Activated CD8-positive, alpha-beta memory T cell treated with anti-CD3 and anti-CD28 coated beads, Interleukin-2, amount 50 U/mL, for 48 hours (primary cell): Measurements from ENCODE around the gene GPX2.

Experiments used
- DNase-seq: peaks from one replicate; pipeline ENCODE4 v3.0.0-alpha.2; 2020

The GPX2 gene

GRCh38 chr14:64958743-64959142 lies 16.2 kb upstream of the GPX2 start:
- DNase-seq: no peak

- no peak for DNase-seq
These were observed 15.7 kb upstream of the GPX2 start for GRCh38 chr14:64958201-64958600.

GRCh38 chr14:64956697-64957406 lies 14.3 kb upstream of the GPX2 start:
- no peak for DNase-seq

- no peak for DNase-seq
These were observed 12.8 kb upstream of the GPX2 start for GRCh38 chr14:64955297-64955696.

GRCh38 chr14:64954491-64955240 lies 12.1 kb upstream of the GPX2 start:
- DNase-seq: no peak

- no peak for DNase-seq
These were observed 11.1 kb upstream of the GPX2 start for GRCh38 chr14:64953661-64954060.

- no peak for DNase-seq
These were observed 10.7 kb upstream of the GPX2 start for GRCh38 chr14:64953310-64953654.

- no peak for DNase-seq
These were observed 10.2 kb upstream of the GPX2 start for GRCh38 chr14:64952598-64953309.

- no peak for DNase-seq
These were observed 9.2 kb upstream of the GPX2 start for GRCh38 chr14:64951724-64952123.

GRCh38 chr14:64951291-64951690 lies 8.7 kb upstream of the GPX2 start:
- no peak for DNase-seq

GRCh38 chr14:64950889-64951288 lies 8.3 kb upstream of the GPX2 start:
- DNase-seq: no peak

GRCh38 chr14:64948612-64949210 lies 6.2 kb upstream of the GPX2 start:
- no peak for DNase-seq

GRCh38 chr14:64947710-64948611 lies 5.4 kb upstream of the GPX2 start:
- DNase-seq: no peak

- DNase-seq: no peak
These were observed 3.9 kb upstream of the GPX2 start for GRCh38 chr14:64946310-64947045.

- no peak for DNase-seq
These were observed 3.1 kb upstream of the GPX2 start for GRCh38 chr14:64945431-64946178.

- DNase-seq: no peak
These were observed 2.3 kb upstream of the GPX2 start for GRCh38 chr14:64944861-64945260.

GRCh38 chr14:64944041-64944440 lies 1.5 kb upstream of the GPX2 start:
- no peak for DNase-seq

- DNase-seq: no peak
These were observed 1.0 kb upstream of the GPX2 start for GRCh38 chr14:64943556-64943955.

- DNase-seq: no peak
These were observed 2.1 kb downstream of the GPX2 start for GRCh38 chr14:64940336-64940910.

GRCh38 chr14:64939817-64940190 lies 2.7 kb downstream of the GPX2 start:
- DNase-seq: no peak
